Measurements from ENCODE around the gene LPAR1.

The LPAR1 gene

GRCh38 chr9:110950041-110950645 lies 88.1 kb downstream of the LPAR1 start:
- DNase-seq: no peak

DNA sequence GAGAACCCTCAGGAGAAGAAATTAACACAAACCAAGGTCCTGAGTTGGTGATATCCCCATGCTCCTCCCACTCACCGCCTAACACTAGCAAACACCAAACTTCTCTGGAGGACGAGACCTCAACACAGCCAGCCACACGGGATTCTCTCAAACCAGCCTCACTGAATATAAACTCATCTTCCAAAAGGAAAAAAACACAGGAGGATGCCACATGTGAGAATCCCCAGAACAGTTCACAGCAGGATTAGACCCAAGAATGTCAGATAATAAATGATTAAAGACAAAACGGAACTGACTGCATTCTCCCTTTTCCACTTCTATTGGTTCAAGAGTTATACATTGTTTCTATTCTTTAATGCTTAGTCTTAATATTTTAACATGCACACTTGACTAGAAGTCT lies 89.2 kb downstream of the LPAR1 start:
- DNase-seq: no peak

DNA sequence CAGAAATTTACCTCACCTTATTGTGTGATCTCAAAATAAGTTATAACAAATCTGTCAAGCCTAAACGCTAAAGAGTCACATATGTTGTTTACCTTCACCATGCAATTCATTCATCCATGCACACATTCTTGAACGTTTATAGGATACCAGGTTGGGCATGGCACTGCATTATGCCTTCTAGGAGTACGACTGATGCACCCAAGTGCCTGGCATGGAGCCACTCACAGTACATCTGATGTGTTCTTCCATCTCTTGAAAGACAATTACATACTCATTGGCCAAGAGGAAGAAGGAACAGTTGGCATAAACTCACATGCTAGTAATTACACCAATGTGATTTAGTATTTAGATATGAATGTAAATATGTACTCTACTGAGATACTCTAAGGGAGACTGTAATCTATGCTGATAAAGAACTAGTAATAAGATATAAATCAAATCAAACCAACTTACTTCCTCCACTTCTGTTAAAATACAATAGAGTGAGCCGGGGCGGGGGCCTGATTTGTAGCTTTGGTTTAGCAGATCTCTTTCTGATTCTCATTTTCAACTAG lies 90.7 kb downstream of the LPAR1 start:
- DNase-seq: no peak

GRCh38 chr9:110942522-110942921 lies 95.7 kb downstream of the LPAR1 start:
- no peak for DNase-seq

GRCh38 chr9:110940951-110941557 lies 97.2 kb downstream of the LPAR1 start:
- DNase-seq: no peak

- no peak for DNase-seq
Observed at GRCh38 chr9:110939573-110939972, 98.7 kb downstream of the LPAR1 start.

- no peak for DNase-seq
Observed at GRCh38 chr9:110939047-110939446, 99.2 kb downstream of the LPAR1 start.

- DNase-seq: no peak
Observed at GRCh38 chr9:110938242-110938641, 100.0 kb downstream of the LPAR1 start.

DNA sequence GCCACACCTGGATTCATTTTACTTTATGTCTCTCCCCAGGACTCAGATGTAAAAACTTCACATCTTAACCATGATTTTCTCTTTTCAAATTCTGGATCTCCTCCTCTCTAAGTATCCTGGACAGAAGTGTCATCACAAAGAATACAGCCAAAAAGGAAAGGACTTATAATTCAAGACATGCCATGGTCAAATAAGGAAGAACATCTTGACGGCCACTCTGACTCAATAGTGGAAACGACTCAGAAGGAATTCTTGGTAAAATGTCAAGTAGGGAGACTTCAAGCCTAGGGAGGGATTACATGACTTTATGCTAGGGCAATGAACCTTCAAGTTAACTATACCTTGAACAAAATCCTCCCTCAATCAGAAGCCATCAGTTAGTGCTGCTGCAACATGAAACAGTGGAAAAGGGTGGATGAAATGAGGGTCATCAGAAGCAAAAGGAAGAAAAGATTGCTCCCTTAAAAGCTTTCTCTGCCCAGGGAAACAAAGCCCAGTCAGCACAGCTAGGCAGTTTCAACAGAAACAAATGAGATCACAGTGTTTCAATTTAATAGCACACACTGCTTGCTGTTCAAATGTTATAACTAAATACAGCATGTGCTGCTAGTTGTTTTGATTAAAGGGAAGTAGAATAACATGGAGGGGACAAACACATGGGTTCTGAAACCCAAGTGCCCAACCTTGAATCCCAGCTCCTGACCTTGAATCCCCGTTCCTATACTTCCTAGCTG lies 101.4 kb downstream of the LPAR1 start:
- DNase-seq: no peak

GRCh38 chr9:110936237-110936636 lies 102.0 kb downstream of the LPAR1 start:
- no peak for DNase-seq

DNA sequence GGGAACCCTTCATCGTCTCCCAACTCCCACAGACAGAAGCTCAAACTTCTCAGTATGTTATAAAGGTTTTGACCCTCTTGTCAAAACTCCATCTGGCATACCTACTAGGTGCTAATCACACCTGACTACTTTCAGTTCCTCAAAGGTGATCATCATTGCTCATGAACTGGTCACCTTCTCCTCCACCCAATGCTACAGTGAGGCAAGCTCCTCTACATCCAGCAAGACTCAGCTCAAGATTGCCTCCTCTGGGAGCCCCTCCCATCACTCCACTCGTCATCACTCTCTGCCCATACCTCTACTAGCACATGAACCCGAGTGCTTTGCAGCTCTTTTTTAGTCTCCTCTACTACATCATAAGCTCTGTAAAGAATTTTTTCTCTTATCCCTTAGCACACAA lies 102.4 kb downstream of the LPAR1 start:
- no peak for DNase-seq

DNA sequence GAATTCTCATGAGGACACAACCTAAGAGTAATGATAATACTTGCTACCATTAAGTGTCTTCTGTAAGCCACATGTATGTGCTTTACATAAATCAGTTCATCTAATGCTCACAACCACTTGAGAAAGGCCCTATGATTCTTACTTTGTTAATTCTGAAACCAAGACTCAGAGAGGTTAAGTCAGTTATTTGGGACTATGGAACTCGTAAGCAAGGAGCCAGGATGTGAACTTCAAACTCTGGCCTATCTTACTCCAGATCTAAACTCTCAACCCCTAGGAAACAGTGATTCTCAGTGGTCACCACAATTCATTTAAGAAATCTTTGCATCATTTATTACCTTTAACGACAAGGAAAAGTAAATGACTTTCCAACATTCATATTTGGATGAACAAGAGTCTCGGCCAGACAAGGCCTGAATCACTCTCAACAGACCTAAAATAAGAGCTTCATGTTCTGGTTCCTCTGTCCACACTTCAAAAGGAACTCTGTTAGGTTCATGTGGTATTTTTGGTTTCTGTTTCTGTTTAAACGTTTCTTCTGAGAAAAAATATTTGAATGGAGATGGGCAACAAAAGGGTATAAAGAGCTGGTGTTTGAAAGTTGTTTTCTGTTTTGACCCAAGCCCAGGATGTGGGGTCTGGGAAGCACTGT lies 104.8 kb downstream of the LPAR1 start:
- no peak for DNase-seq

DNA sequence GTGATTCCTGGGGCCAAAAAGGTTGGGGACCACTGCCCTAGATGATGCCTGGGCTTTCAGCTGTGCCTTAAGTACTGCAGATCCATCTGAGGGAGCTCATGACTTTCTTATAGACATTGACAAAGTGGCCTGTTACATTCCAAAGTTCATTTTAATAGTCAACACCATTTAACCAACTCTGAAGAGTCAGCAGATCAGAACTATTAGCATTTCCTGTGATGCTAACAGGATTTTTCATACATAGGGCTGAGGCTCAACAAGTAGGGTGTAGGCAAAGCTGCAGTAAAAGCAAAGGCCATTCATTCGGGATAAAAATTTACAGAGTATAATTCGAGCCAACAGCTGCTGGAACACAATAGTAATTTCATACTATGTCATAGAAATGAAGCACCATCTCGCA lies 105.4 kb downstream of the LPAR1 start:
- no peak for DNase-seq

- no peak for DNase-seq
Observed at GRCh38 chr9:110928599-110928998, 109.7 kb downstream of the LPAR1 start.

- DNase-seq: no peak
Observed at GRCh38 chr9:110926828-110927487, 111.3 kb downstream of the LPAR1 start.

DNA sequence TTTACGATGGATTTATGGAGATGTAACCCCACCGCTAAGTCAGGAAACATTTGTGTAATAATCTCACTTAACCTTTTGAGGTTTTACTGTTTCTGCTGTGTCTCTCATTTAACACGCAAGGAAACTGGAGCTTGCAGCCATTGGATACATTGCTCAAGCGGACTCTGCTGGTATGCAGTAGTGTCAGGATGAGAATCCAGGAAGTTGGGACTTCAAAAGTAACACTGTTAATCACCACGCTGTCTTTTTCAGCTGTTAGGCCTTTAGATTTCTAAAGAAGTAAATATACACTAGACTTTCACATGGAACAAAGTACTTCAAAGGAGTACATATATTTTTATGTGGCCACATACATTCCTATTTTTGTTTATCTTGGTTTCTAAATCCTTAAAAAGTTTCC lies 114.7 kb downstream of the LPAR1 start:
- DNase-seq: no peak

DNA sequence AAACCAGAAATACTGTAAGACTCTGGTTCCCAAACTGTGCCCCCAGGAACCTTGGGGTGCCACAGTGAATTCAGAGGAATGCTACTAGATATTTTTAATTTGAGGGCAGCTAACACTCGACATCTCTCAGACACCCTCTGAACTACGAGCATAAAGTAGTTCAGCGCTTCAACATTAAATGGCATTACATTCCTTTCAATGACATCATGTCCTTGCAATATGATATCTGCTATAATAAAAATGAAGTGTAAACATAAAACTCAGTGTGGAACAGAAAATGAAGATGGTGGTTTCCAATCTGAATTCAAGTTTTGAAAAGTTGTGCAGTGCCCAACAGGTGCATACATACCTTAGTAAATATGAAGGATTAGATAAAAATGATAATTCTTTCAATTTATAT lies 116.1 kb downstream of the LPAR1 start:
- no peak for DNase-seq

DNA sequence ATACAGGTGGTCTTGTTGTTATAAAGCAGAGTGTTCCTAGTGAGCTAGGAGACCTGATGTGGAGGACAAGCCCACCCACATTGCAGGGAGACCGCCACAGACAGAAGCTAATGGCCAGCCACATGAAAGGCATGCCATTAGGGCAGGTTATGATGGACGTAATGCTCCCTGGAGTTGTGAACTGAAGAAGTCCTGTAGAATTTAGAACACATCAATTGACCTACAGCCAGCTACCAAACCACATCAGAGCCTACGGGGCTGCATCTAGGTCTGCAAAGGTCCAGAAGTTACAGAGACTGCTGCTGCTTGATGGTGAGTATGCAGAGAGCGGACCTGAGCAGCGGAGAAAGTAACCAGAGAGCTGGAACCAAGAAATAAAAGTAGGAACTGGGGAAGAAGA lies 116.6 kb downstream of the LPAR1 start:
- no peak for DNase-seq

DNA sequence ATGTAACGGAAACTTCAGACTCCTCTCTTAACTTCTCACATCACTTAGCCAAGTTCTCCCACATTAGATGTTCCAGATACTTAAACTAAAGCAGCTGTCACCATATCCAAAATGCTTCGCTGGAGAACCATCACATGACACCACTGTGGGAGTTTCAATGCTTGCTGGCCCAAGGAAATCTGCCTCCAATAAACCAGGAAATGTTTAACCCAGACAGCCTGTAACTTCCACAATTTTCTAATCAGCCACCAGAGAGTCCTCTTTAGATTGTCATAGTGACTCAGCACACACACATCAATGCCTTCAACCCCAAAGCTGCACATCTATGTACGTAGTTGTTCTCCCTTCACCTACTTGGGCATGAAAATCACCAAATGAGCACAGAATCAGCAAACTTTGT lies 118.7 kb downstream of the LPAR1 start:
- no peak for DNase-seq

DNA sequence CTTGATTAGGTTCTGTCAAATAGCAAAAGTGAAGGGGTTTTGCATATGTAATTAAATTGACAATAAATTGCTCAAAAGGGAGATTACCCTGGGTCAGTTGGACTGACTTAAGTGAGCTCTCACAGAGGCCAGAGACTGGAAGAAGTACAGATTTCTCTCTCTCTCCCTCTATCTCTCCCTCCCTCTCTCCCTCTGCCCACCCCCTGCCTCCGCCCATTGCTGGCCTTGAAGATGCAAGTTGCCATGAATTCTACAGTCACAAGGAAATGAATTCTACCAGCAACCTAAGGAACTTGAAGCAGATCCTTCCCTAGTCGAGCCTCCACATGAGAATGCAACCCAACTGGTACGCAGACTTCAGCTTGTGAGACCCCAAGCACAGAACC lies 119.2 kb downstream of the LPAR1 start:
- no peak for DNase-seq

- DNase-seq: no peak
Observed at GRCh38 chr9:110918316-110919049, 119.8 kb downstream of the LPAR1 start.

DNA sequence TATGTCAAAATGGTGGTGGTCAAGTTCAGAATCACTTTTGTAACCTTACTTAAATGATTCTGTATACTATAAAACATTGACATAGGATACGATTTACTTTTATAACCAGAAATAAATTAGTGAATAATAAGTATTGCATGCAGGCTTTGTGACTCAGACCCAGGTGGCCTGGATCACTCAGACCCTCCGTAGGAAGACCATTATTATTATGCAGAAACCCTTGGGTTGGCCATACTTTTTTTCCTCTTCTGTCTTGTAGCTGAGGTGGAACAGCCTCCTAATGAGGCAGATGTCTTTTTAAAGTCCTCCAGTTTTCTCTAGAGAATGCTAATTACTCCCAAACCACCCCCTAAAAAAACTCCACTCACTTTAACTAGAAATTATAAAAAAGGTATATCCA lies 121.9 kb downstream of the LPAR1 start:
- no peak for DNase-seq

Measured in activated T-cell treated with anti-CD3 and anti-CD28 coated beads, Interleukin-2, amount 50 U/mL, for 48 hours (primary cell).